OCI-M2 (cell line): ENCODE results near the gene PKP4.
"Not testable (repeated sequence)": the region's sequence is repeated elsewhere in the genome, so short reads cannot be mapped to it uniquely, and the experiment has no call there.

Experiments used
- DNase-seq: peaks from one replicate; lab custom pipeline; 2025; ENCODE audit not compliant: unreplicated experiment; lab: John Stamatoyannopoulos, UW

The PKP4 gene

GRCh38 chr2:158456309-158457066, at the start of gene PKP4, which contains the start of gene CCDC148:
Gene PKP4, plus strand, starts transcription at chr2:158456952. Its CDS starts 76,233 bp downstream, at chr2:158533185.
Gene CCDC148, minus strand, starts transcription at chr2:158456753. Its CDS starts 314 bp downstream, at chr2:158456439.
- no peak for DNase-seq

- DNase-seq = no peak
Observed at GRCh38 chr2:158407031-158407430, 49.7 kb upstream of the PKP4 start.

- no peak for DNase-seq
Observed at GRCh38 chr2:158410132-158410531, 46.6 kb upstream of the PKP4 start.

GRCh38 chr2:158411748-158412147, 45.0 kb upstream of the PKP4 start:
- no peak for DNase-seq

GRCh38 chr2:158412206-158412605, 44.5 kb upstream of the PKP4 start:
- no peak for DNase-seq

GRCh38 chr2:158413581-158413980, 43.2 kb upstream of the PKP4 start:
- no peak for DNase-seq

- DNase-seq = no peak
Observed at GRCh38 chr2:158414538-158414937, 42.2 kb upstream of the PKP4 start.

- DNase-seq = no peak
Observed at GRCh38 chr2:158432117-158432516, 24.6 kb upstream of the PKP4 start.

GRCh38 chr2:158433716-158434115, 23.0 kb upstream of the PKP4 start:
- not testable (repeated sequence) for DNase-seq

- DNase-seq = not testable (repeated sequence)
Observed at GRCh38 chr2:158439062-158439461, 17.7 kb upstream of the PKP4 start.

GRCh38 chr2:158443606-158444005, 13.1 kb upstream of the PKP4 start:
- no peak for DNase-seq

GRCh38 chr2:158457092-158457825, 507 bp downstream of the PKP4 start:
- no peak for DNase-seq

GRCh38 chr2:158457826-158458616, 1.3 kb downstream of the PKP4 start:
- no peak for DNase-seq

- no peak for DNase-seq
Observed at GRCh38 chr2:158458617-158458920, 1.8 kb downstream of the PKP4 start.

GRCh38 chr2:158459161-158460003, 2.6 kb downstream of the PKP4 start:
- DNase-seq = no peak

- no peak for DNase-seq
Observed at GRCh38 chr2:158460632-158461297, 4.0 kb downstream of the PKP4 start.

GRCh38 chr2:158463496-158464095, 6.8 kb downstream of the PKP4 start:
- no peak for DNase-seq

- DNase-seq = no peak
Observed at GRCh38 chr2:158464426-158465281, 7.9 kb downstream of the PKP4 start.

- no peak for DNase-seq
Observed at GRCh38 chr2:158467248-158467647, 10.5 kb downstream of the PKP4 start.
